ENCODE measurements around the gene TMEM255B. TPM values are rescaled to one million over a fixed set of nuclear protein-coding genes. Genes with fewer than 3 reads are reported as not detected.

The TMEM255B gene
- polyA plus RNA-seq, 3 donors, result 5.1 to 7.5 (median 5.9) TPM

- WGBS (ENCODE audit: insufficient coverage), result 100% methylated on average over 1 of the region's 5 CpGs
- no peak overlapping the region for H3K27ac Mint-ChIP-seq
- no peak overlapping the region for H3K4me3 ChIP-seq (replicated peaks in 1 of 3; ENCODE audit: low read depth in 2 of 3, low read length in 3 of 3)
- H3K27me3 Mint-ChIP-seq (ENCODE audit: low read depth in 3 of 3), result peaks cover 9 to 10% (median 9%) of the 10 kb centered on the region in 3 donors
- no peak for TF ChIP-seq CTCF (IDR thresholded peaks at IDR 0.05)
- H3K4me1 ChIP-seq (ENCODE audit: control insufficient read depth in 1 of 2, insufficient read depth in 2 of 2, low read length in 2 of 2), result peaks cover 2 to 10% of the 10 kb centered on the region in 2 donors
- H3K36me3 ChIP-seq (replicated peaks in 1 of 2; ENCODE audit: control insufficient read depth in 1 of 2, insufficient read depth in 2 of 2, low read length in 2 of 2), result no peaks in the 10 kb centered on the region
- H3K4me1 Mint-ChIP-seq, result peaks cover 10% of the 10 kb centered on the region
- H3K9me3 Mint-ChIP-seq, result peaks cover 8 to 29% (median 19%) of the 10 kb centered on the region in 7 donors
- H3K79me2 ChIP-seq (ENCODE audit: insufficient read depth, low read length), result no peaks in the 10 kb centered on the region
- no peaks in the 10 kb centered on the region for H4K20me1 ChIP-seq (ENCODE audit: insufficient read depth, low read length)
- H3K27me3 ChIP-seq (ENCODE audit: control insufficient read depth in 2 of 2, insufficient read depth in 2 of 2, low read length in 2 of 2), result no peaks in the 10 kb centered on the region
- H3K4me2 ChIP-seq (replicated peaks; ENCODE audit: extremely low read depth, low read length, poor library complexity, severe bottlenecking), result no peak overlapping the region
- no peak overlapping the region for H3K9ac ChIP-seq (ENCODE audit: insufficient read depth, low read length, poor library complexity, severe bottlenecking)
- no peak overlapping the region for H2AFZ ChIP-seq (ENCODE audit: insufficient read depth, low read depth, low read length, poor library complexity, severe bottlenecking)
- H3K4me3 Mint-ChIP-seq, result no peak overlapping the region
- intact Hi-C loops (cut with micrococcal nuclease), result no loop called here
- H3K27ac ChIP-seq (ENCODE audit: low read depth in 1 of 2, low read length in 2 of 2), result no peak overlapping the region
- H3K36me3 Mint-ChIP-seq, result peaks cover 0 to 6% of the 10 kb centered on the region in 2 donors
- no peak for DNase-seq
- peaks cover 6 to 32% of the 10 kb centered on the region in 2 donors for H3K9me3 ChIP-seq (replicated peaks in 1 of 2; ENCODE audit: control insufficient read depth in 1 of 2, insufficient read depth in 1 of 2, low read length in 2 of 2)
These were observed 11.9 kb downstream of the TMEM255B start for GRCh38 chr13:113770937-113771336.

GRCh38 chr13:113771709-113772331 is 12.8 kb downstream of the TMEM255B start:
- H3K4me1 ChIP-seq (ENCODE audit: control insufficient read depth in 1 of 2, insufficient read depth in 2 of 2, low read length in 2 of 2), result peaks cover 2 to 10% of the 10 kb centered on the region in 2 donors
- peaks cover 8 to 29% (median 19%) of the 10 kb centered on the region in 7 donors for H3K9me3 Mint-ChIP-seq
- no peak overlapping the region for H3K4me3 ChIP-seq (replicated peaks in 1 of 3; ENCODE audit: low read depth in 2 of 3, low read length in 3 of 3)
- H3K4me3 Mint-ChIP-seq, result peak overlapping the region in 1 of 2 donors; percentile 10
- no peak overlapping the region for H3K9ac ChIP-seq (ENCODE audit: insufficient read depth, low read length, poor library complexity, severe bottlenecking)
- no peaks in the 10 kb centered on the region for H3K36me3 ChIP-seq (replicated peaks in 1 of 2; ENCODE audit: control insufficient read depth in 1 of 2, insufficient read depth in 2 of 2, low read length in 2 of 2)
- H3K4me1 Mint-ChIP-seq, result peaks cover 10% of the 10 kb centered on the region
- no peak overlapping the region for H3K4me2 ChIP-seq (replicated peaks; ENCODE audit: extremely low read depth, low read length, poor library complexity, severe bottlenecking)
- no peaks in the 10 kb centered on the region for H4K20me1 ChIP-seq (ENCODE audit: insufficient read depth, low read length)
- peaks cover 4 to 7% (median 6%) of the 10 kb centered on the region in 3 donors for H3K27me3 Mint-ChIP-seq (ENCODE audit: low read depth in 3 of 3)
- no peak for TF ChIP-seq CTCF (IDR thresholded peaks at IDR 0.05)
- DNase-seq, result peak; percentile 29 to 35 (median 35)
- H3K79me2 ChIP-seq (ENCODE audit: insufficient read depth, low read length), result no peaks in the 10 kb centered on the region
- WGBS (ENCODE audit: insufficient coverage), result no CpG with 5 or more reads among the region's 4 CpGs
- peaks cover 0 to 6% of the 10 kb centered on the region in 2 donors for H3K36me3 Mint-ChIP-seq
- H2AFZ ChIP-seq (ENCODE audit: insufficient read depth, low read depth, low read length, poor library complexity, severe bottlenecking), result no peak overlapping the region
- peak overlapping the region in 6 of 7 donors; percentile 15 to 89 (median 40) for H3K27ac Mint-ChIP-seq
- intact Hi-C loops (cut with micrococcal nuclease), result no loop called here
- no peak overlapping the region for H3K27ac ChIP-seq (ENCODE audit: low read depth in 1 of 2, low read length in 2 of 2)
- H3K9me3 ChIP-seq (replicated peaks in 1 of 2; ENCODE audit: control insufficient read depth in 1 of 2, insufficient read depth in 1 of 2, low read length in 2 of 2), result peaks cover 6 to 32% of the 10 kb centered on the region in 2 donors
- H3K27me3 ChIP-seq (ENCODE audit: control insufficient read depth in 2 of 2, insufficient read depth in 2 of 2, low read length in 2 of 2), result no peaks in the 10 kb centered on the region

Data from CD14-positive monocyte (primary cell).